Skeletal muscle tissue (tissue), 4 donors: ENCODE results near the gene STX4. TPM values are rescaled to one million over a fixed set of nuclear protein-coding genes. Genes with fewer than 3 reads are reported as not detected.

Experiments used
- H3K27ac ChIP-seq: one replicate; pipeline ENCODE4 v1.7.0; 2013; ENCODE audit warnings: mild to moderate bottlenecking, low read depth, low read length, inconsistent platforms
- H3K27me3 ChIP-seq, 3 donors: one replicate each; pipeline ENCODE4 v1.7.0; 2013; ENCODE audit warnings: low read length in 3 of 3; ENCODE audit not compliant: control insufficient read depth in 3 of 3, insufficient read depth in 3 of 3
- H3K36me3 ChIP-seq, 3 donors: one replicate each; pipeline ENCODE4 v1.7.0; 2013; ENCODE audit warnings: low read length in 3 of 3; ENCODE audit not compliant: control insufficient read depth in 3 of 3, insufficient read depth in 3 of 3
- H3K4me1 ChIP-seq, 3 donors: one replicate each; pipeline ENCODE4 v1.7.0; 2013; ENCODE audit warnings: low read length in 3 of 3, mild to moderate bottlenecking in 3 of 3; ENCODE audit not compliant: control insufficient read depth in 3 of 3, insufficient read depth in 3 of 3
- H3K4me3 ChIP-seq, 3 donors: one replicate each; pipeline ENCODE4 v1.7.0; 2013; ENCODE audit warnings: low read length in 3 of 3
- H3K9ac ChIP-seq, 3 donors: one replicate each; pipeline ENCODE4 v1.7.0; 2013; ENCODE audit warnings: low read length in 3 of 3, mild to moderate bottlenecking in 3 of 3, moderate library complexity in 2 of 3, low read depth in 1 of 3
- H3K9me3 ChIP-seq, 3 donors: one replicate each; pipeline ENCODE4 v1.7.0; 2013; ENCODE audit warnings: low read length in 3 of 3; ENCODE audit not compliant: control insufficient read depth in 3 of 3
- total RNA-seq: library from RNA; depleted of rRNA; stranded (reverse); fragments of >200 nt; gene quantifications from one replicate; pipeline ENCODE4 v1.2.3, GENCODE V29; 2014
- donor health status: Osteomylitis.

Gene STX4
- total RNA-seq, 1 donor from 2014 or later, result 19.3 TPM

GRCh38 chr16:31063843-31064611 lies 30.7 kb downstream of the STX4 start:
- Histone ChIP-seq H3K27ac (peak overlapping the region; percentile 76), H3K9ac (peak overlapping the region in 1 of 3 donors; percentile 50), H3K4me3 (peak overlapping the region in 1 of 3 donors; percentile 7)

GRCh38 chr16:31064882-31065461 lies 31.6 kb downstream of the STX4 start:
- H3K27ac ChIP-seq, result peak overlapping the region; percentile 76

More at GRCh38 chr16:31063843-31064611, 30.7 kb downstream of the STX4 start:
- Histone ChIP-seq H3K36me3 (peaks cover 8 to 19% (median 17%) of the 10 kb centered on the region in 3 donors), H3K27me3 (no peaks in the 10 kb centered on the region), H3K9me3 (no peaks in the 10 kb centered on the region), H3K4me1 (peaks cover 14 to 15% (median 15%) of the 10 kb centered on the region in 3 donors)

DNA sequence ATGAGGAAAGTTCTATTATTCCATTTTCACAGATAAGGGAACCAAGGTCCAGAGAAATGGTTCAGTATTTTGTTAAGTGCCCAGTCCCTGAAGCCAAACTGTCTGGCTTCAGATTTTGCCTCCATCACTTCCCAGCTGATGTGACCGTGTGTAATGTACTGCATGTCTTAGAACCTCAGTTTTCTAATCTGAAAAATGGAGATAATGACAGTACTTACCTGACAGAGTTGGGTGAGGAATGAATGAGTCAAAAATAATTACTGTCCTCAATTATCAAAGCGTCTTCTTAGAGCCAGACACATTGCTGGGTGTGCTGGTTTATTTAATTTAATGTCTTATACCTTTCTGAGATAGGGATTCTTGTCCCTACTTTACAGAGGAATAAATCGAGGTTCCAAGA lies 34.0 kb downstream of the STX4 start:
- H3K36me3 ChIP-seq, result peaks cover 2 to 7% (median 5%) of the 10 kb centered on the region in 3 donors
- H3K27ac ChIP-seq, result no peak overlapping the region
- no peaks in the 10 kb centered on the region for H3K27me3 ChIP-seq
- peaks cover 21 to 25% (median 24%) of the 10 kb centered on the region in 3 donors for H3K4me1 ChIP-seq
- no peaks in the 10 kb centered on the region for H3K9me3 ChIP-seq
- no peak overlapping the region for H3K9ac ChIP-seq
- H3K4me3 ChIP-seq, result no peak overlapping the region

More at GRCh38 chr16:31064882-31065461, 31.6 kb downstream of the STX4 start:
- peak overlapping the region in 1 of 3 donors; percentile 7 for H3K4me3 ChIP-seq
- H3K36me3 ChIP-seq, result peaks cover 8 to 19% (median 17%) of the 10 kb centered on the region in 3 donors
- no peaks in the 10 kb centered on the region for H3K27me3 ChIP-seq
- no peaks in the 10 kb centered on the region for H3K9me3 ChIP-seq
- H3K9ac ChIP-seq, result peak overlapping the region in 1 of 3 donors; percentile 50
- peaks cover 14 to 15% (median 15%) of the 10 kb centered on the region in 3 donors for H3K4me1 ChIP-seq

DNA sequence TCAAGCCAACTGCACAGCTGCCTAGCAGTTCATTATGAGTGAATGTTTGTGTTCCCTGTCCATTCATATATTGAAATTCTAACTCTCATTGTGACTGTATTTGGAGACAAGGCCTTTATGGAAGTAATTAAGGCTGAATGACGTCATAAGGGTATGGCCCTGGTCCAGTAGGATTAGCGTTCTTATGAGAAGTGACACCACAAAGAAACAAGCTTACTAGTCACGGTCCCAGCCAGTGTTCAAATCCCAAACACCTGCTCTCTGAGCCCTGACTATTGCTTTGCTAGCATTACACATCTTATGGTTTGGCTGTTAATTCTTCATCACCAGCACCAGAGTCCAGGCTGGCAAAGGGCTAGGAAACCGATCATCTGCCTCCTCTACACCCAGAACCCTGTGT lies 38.5 kb downstream of the STX4 start:
- peak overlapping the region; percentile 93 for H3K27ac ChIP-seq
- H3K9me3 ChIP-seq, result no peaks in the 10 kb centered on the region
- H3K4me3 ChIP-seq, result peak overlapping the region in 2 of 3 donors; percentile 100
- peak overlapping the region; percentile 89 to 97 (median 94) for H3K9ac ChIP-seq
- no peaks in the 10 kb centered on the region for H3K27me3 ChIP-seq
- H3K4me1 ChIP-seq, result peaks cover 24 to 33% (median 29%) of the 10 kb centered on the region in 3 donors
- peaks cover 6 to 9% (median 8%) of the 10 kb centered on the region in 3 donors for H3K36me3 ChIP-seq

GRCh38 chr16:31072540-31073141 lies 39.3 kb downstream of the STX4 start:
- Histone ChIP-seq H3K9me3 (no peaks in the 10 kb centered on the region), H3K27ac (peak overlapping the region; percentile 93), H3K4me3 (peak overlapping the region; percentile 100), H3K9ac (peak overlapping the region; percentile 89 to 97 (median 94)), H3K27me3 (no peaks in the 10 kb centered on the region), H3K4me1 (peaks cover 24 to 33% (median 29%) of the 10 kb centered on the region in 3 donors), H3K36me3 (peaks cover 14 to 16% (median 16%) of the 10 kb centered on the region in 3 donors)

GRCh38 chr16:31073142-31073969 lies 40.0 kb downstream of the STX4 start:
- Histone ChIP-seq H3K9ac (peak overlapping the region; percentile 89 to 97 (median 94)), H3K27ac (peak overlapping the region; percentile 93), H3K4me3 (peak overlapping the region; percentile 100), H3K36me3 (peaks cover 21 to 24% (median 22%) of the 10 kb centered on the region in 3 donors), H3K27me3 (no peaks in the 10 kb centered on the region), H3K4me1 (peaks cover 24 to 33% (median 29%) of the 10 kb centered on the region in 3 donors), H3K9me3 (no peaks in the 10 kb centered on the region)

DNA sequence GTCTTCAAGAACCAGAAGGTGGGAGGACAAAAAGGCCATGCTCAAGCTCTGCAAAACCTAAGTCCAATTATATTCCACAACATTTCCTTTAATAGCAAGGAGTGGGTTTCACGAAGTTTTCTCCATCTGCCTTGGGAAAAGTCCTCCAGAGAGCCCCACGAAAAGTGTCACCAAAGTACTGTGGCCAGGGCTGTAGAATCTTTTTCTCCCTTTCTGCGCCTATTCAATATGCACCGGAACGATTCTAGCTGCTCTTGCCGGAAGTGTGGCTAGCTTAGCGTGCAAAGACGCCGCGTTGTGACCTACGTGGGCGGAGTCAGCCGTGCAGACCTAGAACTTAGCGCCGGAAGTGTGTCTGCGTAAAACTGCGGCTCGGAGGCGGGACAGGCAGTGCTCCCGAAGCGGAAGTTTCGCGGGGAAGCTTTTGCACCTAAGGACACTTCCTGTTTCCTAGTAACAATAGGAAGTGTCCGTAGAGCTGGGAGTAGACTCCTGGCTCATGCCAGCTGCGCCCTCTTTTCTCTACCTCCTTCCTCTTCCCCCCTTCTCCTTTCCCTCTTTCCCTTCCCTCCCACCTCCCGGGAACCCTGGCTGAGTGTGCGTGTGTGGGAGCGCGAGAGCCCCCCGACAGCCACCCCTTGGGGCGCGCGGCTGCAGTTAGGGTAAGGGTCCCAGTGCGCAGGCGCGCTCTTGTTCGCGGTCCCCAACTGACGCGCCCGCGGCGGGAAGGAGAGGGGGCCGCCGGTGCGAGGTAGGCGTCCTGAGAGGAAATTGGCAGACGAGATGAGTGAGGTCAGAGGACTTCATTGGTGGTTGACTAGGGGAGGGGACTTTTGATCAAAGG lies 40.8 kb downstream of the STX4 start, which contains the start of the genes ZNF646 and ZNF668:
Gene ZNF646 (plus strand): TSS at position 453 of the 844 bp plus-strand sequence. CDS start 1,903 bp downstream, outside the sequence.
Gene ZNF668 (minus strand): TSS at position 271 of the 844 bp plus-strand sequence. CDS start 9,781 bp downstream, outside the sequence.
- Histone ChIP-seq H3K4me1 (peaks cover 24 to 33% (median 29%) of the 10 kb centered on the region in 3 donors), H3K9ac (peak within 1 kb of the TSS; percentile 94 to 98 (median 97)), H3K9me3 (no peaks in the 10 kb centered on the region)

GRCh38 chr16:31074814-31075183 lies 41.4 kb downstream of the STX4 start:
- Histone ChIP-seq H3K27ac (peak overlapping the region; percentile 94), H3K36me3 (peaks cover 36 to 38% (median 37%) of the 10 kb centered on the region in 3 donors), H3K9me3 (no peaks in the 10 kb centered on the region), H3K4me3 (peak overlapping the region; percentile 100), H3K27me3 (no peaks in the 10 kb centered on the region), H3K4me1 (peaks cover 24 to 33% (median 29%) of the 10 kb centered on the region in 3 donors), H3K9ac (peak overlapping the region; percentile 94 to 98 (median 97))

More for the DNA sequence above, 40.8 kb downstream of the STX4 start, which contains the start of the genes ZNF646 and ZNF668:
- Histone ChIP-seq H3K27ac (peak within 1 kb of the TSS; percentile 94), H3K4me3 (peak within 1 kb of the TSS; percentile 100), H3K36me3 (peaks cover 30 to 32% (median 31%) of the 10 kb centered on the region in 3 donors), H3K27me3 (no peaks in the 10 kb centered on the region)
